ENCODE data around the gene UQCC3. TPM values are rescaled to one million over a fixed set of nuclear protein-coding genes. Genes with fewer than 3 reads are reported as not detected.

The UQCC3 gene
- total and polyA plus RNA-seq, 12 donors: 3.9 to 23.0 (median 5.7) TPM

GRCh38 chr11:62708392-62708791, 36.9 kb downstream of the UQCC3 start:
- peak in 1 of 8 donors; percentile 0 for ATAC-seq
- DNase-seq: no peak
- no peaks in the 10 kb centered on the region for H3K9me3 ChIP-seq

GRCh38 chr11:62708793-62709192, 37.3 kb downstream of the UQCC3 start:
- 4% methylated on average over 7 of the region's 7 CpGs for WGBS, 2 donors

More at GRCh38 chr11:62708392-62708791, 36.9 kb downstream of the UQCC3 start:
- Histone ChIP-seq H3K4me3 (peak overlapping the region in 8 of 10 donors; percentile 47 to 75 (median 70)), H3K4me1 (peaks cover 26 to 73% (median 45%) of the 10 kb centered on the region in 9 donors), H3K27ac (peak overlapping the region in 8 of 10 donors; percentile 22 to 100 (median 98)), H3K27me3 (no peaks in the 10 kb centered on the region), H3K36me3 (peaks cover 0 to 34% (median 7%) of the 10 kb centered on the region in 9 donors)
- TF ChIP-seq CTCF (IDR thresholded peaks at IDR 0.05): no peak
- intact Hi-C loops (cut with DNase I): loop anchor here in 3 of 10 donors (2.0 to 5.0 kb wide), 4 partner anchors 18 to 134 kb away; partner anchors contain the start of genes LBHD1 (in 2 of the 3), UQCC3 (in 2 of the 3), C11orf98 (in 1 of the 3) and CSKMT (in 1 of the 3)
- WGBS, 2 donors: 66 to 74% methylated on average over 5 of the region's 5 CpGs

GRCh38 chr11:62709247-62710000, 38.0 kb downstream of the UQCC3 start:
- H3K4me1 ChIP-seq: peaks cover 26 to 73% (median 49%) of the 10 kb centered on the region in 9 donors

More at GRCh38 chr11:62708793-62709192, 37.3 kb downstream of the UQCC3 start:
- Histone ChIP-seq H3K27ac (peak overlapping the region; percentile 44 to 100 (median 98)), H3K4me1 (peaks cover 26 to 73% (median 48%) of the 10 kb centered on the region in 9 donors), H3K4me3 (peak overlapping the region; percentile 43 to 75 (median 68)), H3K9me3 (no peaks in the 10 kb centered on the region), H3K36me3 (peaks cover 0 to 38% (median 11%) of the 10 kb centered on the region in 9 donors), H3K27me3 (no peaks in the 10 kb centered on the region)
- DNase-seq (no peak), ATAC-seq (peak in 3 of 8 donors; percentile 1 to 8 (median 1))
- intact Hi-C loops (cut with DNase I): loop anchor here in 3 of 10 donors (2.0 to 5.0 kb wide), 4 partner anchors 18 to 134 kb away; partner anchors contain the start of genes LBHD1 (in 2 of the 3), UQCC3 (in 2 of the 3), C11orf98 (in 1 of the 3) and CSKMT (in 1 of the 3)
- no peak for TF ChIP-seq CTCF (IDR thresholded peaks at IDR 0.05)

More at GRCh38 chr11:62709247-62710000, 38.0 kb downstream of the UQCC3 start:
- DNase-seq (peak; percentile 95 to 99), ATAC-seq (peak; percentile 80 to 92 (median 87))
- peak overlapping the region; percentile 47 to 75 (median 68) for H3K4me3 ChIP-seq
- peak overlapping the region; percentile 89 to 100 (median 98) for H3K27ac ChIP-seq
- WGBS, 2 donors: 1% methylated on average over 47 of the region's 47 CpGs
- no peaks in the 10 kb centered on the region for H3K27me3 ChIP-seq
- H3K9me3 ChIP-seq: no peaks in the 10 kb centered on the region
- intact Hi-C loops (cut with DNase I): loop anchor here in 3 of 10 donors (2.0 to 5.0 kb wide), 4 partner anchors 17 to 133 kb away; partner anchors contain the start of genes LBHD1 (in 2 of the 3), UQCC3 (in 2 of the 3), C11orf98 (in 1 of the 3) and CSKMT (in 1 of the 3)
- peak in 5 of 9 donors; percentile 15 to 46 (median 27) for TF ChIP-seq CTCF (IDR thresholded peaks at IDR 0.05)
- H3K36me3 ChIP-seq: peaks cover 0 to 44% (median 14%) of the 10 kb centered on the region in 9 donors

Measured in heart right ventricle (tissue), 16 donors.